Tibial artery (tissue), 4 donors: ENCODE results near the gene JMJD8.

Experiments used
- DNase-seq, 2 donors: peaks; one replicate each; pipeline ENCODE4 v3.0.0-alpha.2; 2019
- H3K27ac ChIP-seq, 2 donors: fragments of 200-600 bp; sonication (generic) in 1 of 2; 1 replicate in 1 of 2; 2 replicates in 1 of 2; pipeline ENCODE4 v1.5.1; 2018 to 2019; ENCODE audit warnings: mild to moderate bottlenecking in 1 of 2
- H3K27me3 ChIP-seq, 2 donors: fragments of 200-600 bp; sonication (generic) in 1 of 2; one replicate each; pipeline versions ENCODE4 v1.5.1 to v1.6.0; 2016 to 2019
- H3K36me3 ChIP-seq, 3 donors: fragments of 200-600 bp; sonication (generic) in 2 of 3; one replicate each; pipeline ENCODE4 v1.5.1; 2016 to 2019; ENCODE audit warnings: mild to moderate bottlenecking in 2 of 3
- H3K4me1 ChIP-seq, 4 donors: fragments of 200-600 bp; sonication (generic) in 2 of 4; 1 replicate in 3 of 4; 2 replicates in 1 of 4; pipeline ENCODE4 v1.5.1; 2016 to 2019
- H3K4me3 ChIP-seq, 2 donors: fragments of 200-600 bp; sonication (generic) in 1 of 2; 1 replicate in 1 of 2; 2 replicates in 1 of 2; pipeline ENCODE4 v1.5.1; 2018 to 2019; ENCODE audit warnings: mild to moderate bottlenecking in 2 of 2
- H3K9me3 ChIP-seq, 3 donors: fragments of 200-600 bp; sonication (generic) in 1 of 3; one replicate each; pipeline ENCODE4 v1.5.1; 2016 to 2019
- intact Hi-C: fragments of 100-400 bp; cut with DNase I; formaldehyde crosslinking; loops from one replicate; pipeline ENCODE4 v1.15.0; 2023; ENCODE audit warnings: low total_unique reads
- TF ChIP-seq, protein P1 (sequence below), 2 experiments: fragments of 200-600 bp in 1 of 2; fragments of 450-650 bp in 1 of 2; IDR thresholded peaks; one replicate each; pipeline ENCODE4 v1.5.1; 2017 to 2019; ENCODE audit warnings: antibody characterized with exemption in 2 of 2, mild to moderate bottlenecking in 1 of 2, moderate library complexity in 1 of 2

The JMJD8 gene

DNA sequence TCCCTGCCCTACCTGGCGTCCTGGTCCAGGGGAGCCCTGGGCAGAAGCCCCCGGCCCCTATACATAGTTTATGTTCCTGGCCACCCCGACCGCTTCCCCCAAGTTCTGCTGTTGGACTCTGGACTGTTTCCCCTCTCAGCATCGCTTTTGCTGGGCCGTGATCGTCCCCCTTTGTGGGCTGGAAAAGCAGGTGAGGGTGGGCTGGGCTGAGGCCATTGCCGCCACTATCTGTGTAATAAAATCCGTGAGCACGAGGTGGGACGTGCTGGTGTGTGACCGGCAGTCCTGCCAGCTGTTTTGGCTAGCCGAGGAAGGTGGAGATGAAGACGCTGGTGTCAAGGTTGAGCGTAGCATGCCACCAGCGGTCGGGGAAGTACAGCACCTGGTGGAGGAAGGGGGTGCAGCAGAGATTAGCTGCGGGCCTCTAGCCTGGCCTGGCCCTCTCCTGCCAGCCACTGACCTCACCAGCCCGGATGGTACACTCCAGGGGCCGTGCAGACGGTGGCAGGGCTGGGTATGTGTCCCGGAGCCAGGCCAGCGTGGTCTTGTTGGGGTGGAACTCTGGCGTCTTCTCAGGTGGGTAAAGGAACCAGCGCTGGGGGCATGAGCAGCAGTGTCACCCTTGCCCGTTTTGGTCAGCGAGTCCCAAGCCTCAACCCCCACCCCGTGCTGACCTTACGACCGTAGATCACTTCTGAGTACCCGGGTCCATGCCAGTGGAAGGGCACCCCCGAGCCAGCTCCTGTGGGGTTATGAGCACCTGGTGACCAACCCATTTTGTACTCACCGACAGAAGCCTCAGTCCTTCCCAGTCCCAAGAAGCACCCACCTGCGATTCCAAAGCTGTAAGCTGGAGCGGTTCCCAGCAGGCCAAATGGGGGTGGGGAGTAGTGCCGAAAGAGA lies 1.4 kb downstream of the JMJD8 start:
- Histone ChIP-seq H3K4me1 (peaks cover 3 to 67% (median 50%) of the 10 kb centered on the region in 4 donors), H3K9me3 (no peaks in the 10 kb centered on the region), H3K27me3 (no peaks in the 10 kb centered on the region), H3K36me3 (peaks cover 18 to 47% (median 24%) of the 10 kb centered on the region in 3 donors), H3K4me3 (peak overlapping the region; percentile 59 to 81), H3K27ac (no peak overlapping the region)
- DNase-seq, result no peak
- intact Hi-C loops, result no loop called here
- TF ChIP-seq, protein P1, sequence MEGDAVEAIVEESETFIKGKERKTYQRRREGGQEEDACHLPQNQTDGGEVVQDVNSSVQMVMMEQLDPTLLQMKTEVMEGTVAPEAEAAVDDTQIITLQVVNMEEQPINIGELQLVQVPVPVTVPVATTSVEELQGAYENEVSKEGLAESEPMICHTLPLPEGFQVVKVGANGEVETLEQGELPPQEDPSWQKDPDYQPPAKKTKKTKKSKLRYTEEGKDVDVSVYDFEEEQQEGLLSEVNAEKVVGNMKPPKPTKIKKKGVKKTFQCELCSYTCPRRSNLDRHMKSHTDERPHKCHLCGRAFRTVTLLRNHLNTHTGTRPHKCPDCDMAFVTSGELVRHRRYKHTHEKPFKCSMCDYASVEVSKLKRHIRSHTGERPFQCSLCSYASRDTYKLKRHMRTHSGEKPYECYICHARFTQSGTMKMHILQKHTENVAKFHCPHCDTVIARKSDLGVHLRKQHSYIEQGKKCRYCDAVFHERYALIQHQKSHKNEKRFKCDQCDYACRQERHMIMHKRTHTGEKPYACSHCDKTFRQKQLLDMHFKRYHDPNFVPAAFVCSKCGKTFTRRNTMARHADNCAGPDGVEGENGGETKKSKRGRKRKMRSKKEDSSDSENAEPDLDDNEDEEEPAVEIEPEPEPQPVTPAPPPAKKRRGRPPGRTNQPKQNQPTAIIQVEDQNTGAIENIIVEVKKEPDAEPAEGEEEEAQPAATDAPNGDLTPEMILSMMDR (IDR thresholded peaks at IDR 0.05), result no peak

DNA sequence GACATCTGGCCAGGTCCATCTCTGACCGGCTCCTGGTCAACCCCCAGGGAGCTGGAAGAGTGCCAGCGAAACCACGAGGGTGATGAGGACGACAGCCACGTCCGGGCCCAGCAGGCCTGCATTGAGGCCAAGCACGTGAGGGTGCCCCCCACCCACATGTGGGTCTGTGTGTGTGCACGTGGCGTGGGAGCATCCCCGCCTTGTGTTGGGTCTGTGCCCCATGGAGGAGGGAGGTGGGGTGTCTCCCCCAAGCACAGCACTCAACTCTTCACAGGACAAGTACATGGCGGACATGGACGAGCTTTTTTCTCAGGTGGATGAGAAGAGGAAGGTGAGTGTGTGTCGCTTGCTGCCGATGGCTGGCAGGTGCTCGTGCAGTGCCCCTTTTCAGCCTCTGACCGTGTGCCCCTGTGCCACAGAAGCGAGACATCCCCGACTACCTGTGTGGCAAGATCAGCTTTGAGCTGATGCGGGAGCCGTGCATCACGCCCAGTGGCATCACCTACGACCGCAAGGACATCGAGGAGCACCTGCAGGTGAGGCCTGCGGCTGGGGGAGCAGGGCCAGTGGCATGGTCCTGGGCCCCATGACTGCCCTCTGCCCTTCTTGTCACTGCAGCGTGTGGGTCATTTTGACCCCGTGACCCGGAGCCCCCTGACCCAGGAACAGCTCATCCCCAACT lies 2.2 kb downstream of the JMJD8 start:
- intact Hi-C loops, result no loop called here
- H3K9me3 ChIP-seq, result no peaks in the 10 kb centered on the region
- TF ChIP-seq, protein P1 (IDR thresholded peaks at IDR 0.05), result no peak
- peaks cover 18 to 39% (median 23%) of the 10 kb centered on the region in 3 donors for H3K36me3 ChIP-seq
- H3K27me3 ChIP-seq, result peaks cover 0 to 3% of the 10 kb centered on the region in 2 donors
- H3K4me1 ChIP-seq, result peaks cover 3 to 70% (median 50%) of the 10 kb centered on the region in 4 donors
- peak overlapping the region; percentile 60 to 81 for H3K4me3 ChIP-seq
- peak overlapping the region in 1 of 2 donors; percentile 79 for H3K27ac ChIP-seq
- no peak for DNase-seq

DNA sequence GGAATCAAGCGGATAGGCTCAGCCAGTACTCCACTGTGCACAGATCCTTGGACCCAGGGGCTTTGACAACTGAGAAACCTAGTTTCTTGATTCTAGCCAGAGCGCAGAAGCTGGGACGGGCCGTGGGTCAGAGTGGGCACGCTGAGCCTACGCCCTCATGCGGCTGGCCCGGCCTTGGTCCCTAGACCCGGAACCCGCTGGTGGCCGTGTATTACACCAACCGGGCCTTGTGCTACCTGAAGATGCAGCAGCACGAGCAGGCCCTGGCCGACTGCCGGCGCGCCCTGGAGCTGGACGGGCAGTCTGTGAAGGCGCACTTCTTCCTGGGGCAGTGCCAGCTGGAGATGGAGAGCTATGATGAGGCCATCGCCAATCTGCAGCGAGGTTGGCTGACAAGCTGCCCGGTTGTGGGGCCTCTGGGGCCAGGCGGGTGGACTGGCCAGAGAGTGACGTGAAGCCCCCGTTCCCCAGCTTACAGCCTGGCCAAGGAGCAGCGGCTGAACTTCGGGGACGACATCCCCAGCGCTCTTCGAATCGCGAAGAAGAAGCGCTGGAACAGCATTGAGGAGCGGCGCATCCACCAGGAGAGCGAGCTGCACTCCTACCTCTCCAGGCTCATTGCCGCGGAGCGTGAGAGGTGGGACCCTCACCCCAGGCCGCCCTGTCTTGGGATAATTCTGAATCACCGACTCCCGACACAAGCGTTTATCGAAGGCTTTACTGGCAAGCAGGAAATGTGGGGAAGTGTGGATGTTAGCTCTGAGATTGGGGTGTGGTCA lies 3.0 kb downstream of the JMJD8 start:
- TF ChIP-seq, protein P1 (IDR thresholded peaks at IDR 0.05), result no peak
- Histone ChIP-seq H3K27ac (peak overlapping the region; percentile 79 to 87), H3K4me1 (peaks cover 3 to 71% (median 51%) of the 10 kb centered on the region in 4 donors), H3K36me3 (peaks cover 17 to 32% (median 18%) of the 10 kb centered on the region in 3 donors), H3K27me3 (peaks cover 0 to 8% of the 10 kb centered on the region in 2 donors), H3K4me3 (peak overlapping the region; percentile 60 to 81), H3K9me3 (no peaks in the 10 kb centered on the region)
- no peak for DNase-seq
- intact Hi-C loops, result no loop called here

DNA sequence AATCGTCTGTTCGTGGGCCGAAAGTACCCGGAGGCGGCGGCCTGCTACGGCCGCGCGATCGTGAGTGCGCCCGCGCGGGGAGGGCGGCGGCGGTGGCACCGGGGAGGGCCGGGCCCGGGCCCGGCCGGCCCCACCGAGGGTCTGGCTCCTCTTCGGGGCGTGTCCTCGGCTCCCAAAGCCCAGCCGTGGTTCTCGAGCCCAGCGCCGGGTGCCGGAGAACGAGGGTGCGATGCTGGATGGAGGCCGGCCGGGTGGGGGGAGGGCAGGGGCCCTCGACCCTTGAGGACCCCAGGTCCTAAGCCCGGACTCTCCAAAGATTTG lies 3.5 kb downstream of the JMJD8 start:
- TF ChIP-seq, protein P1 (IDR thresholded peaks at IDR 0.05), result no peak
- H3K27me3 ChIP-seq, result peaks cover 0 to 8% of the 10 kb centered on the region in 2 donors
- no peaks in the 10 kb centered on the region for H3K9me3 ChIP-seq
- peaks cover 3 to 71% (median 54%) of the 10 kb centered on the region in 4 donors for H3K4me1 ChIP-seq
- H3K27ac ChIP-seq, result peak overlapping the region; percentile 79 to 87
- H3K36me3 ChIP-seq, result peaks cover 17 to 27% (median 18%) of the 10 kb centered on the region in 3 donors
- no peak for DNase-seq
- peak overlapping the region; percentile 60 to 81 for H3K4me3 ChIP-seq
- intact Hi-C loops, result no loop called here
